PFSK-1 (cell line): Measurements from ENCODE around the gene SLC7A11.

Experiments
- FOXP2 ChIP-seq: optimal IDR thresholded peaks from 2 replicates; pipeline ENCODE3; 2011; ENCODE audit warnings: borderline replicate concordance, control low read depth, inconsistent platforms; ENCODE audit not compliant: insufficient read depth; ENCODE audit errors: extremely low read length, extremely low read depth
- POLR2AphosphoS5 ChIP-seq: IDR thresholded peaks from 2 replicates; pipeline ENCODE4 v1.6.1; 2012; ENCODE audit warnings: low read depth, mild to moderate bottlenecking, control low read depth, low read length, moderate library complexity
- SIN3A ChIP-seq: IDR thresholded peaks from 2 replicates; pipeline ENCODE4 v1.6.1; 2012; ENCODE audit warnings: mild to moderate bottlenecking, low read length, moderate library complexity, borderline replicate concordance; ENCODE audit not compliant: insufficient read depth
- TAF1 ChIP-seq: IDR thresholded peaks from 2 replicates; pipeline ENCODE4 v1.6.1; 2012; ENCODE audit warnings: low read length, control low read depth, borderline replicate concordance; ENCODE audit not compliant: insufficient read depth
- TF ChIP-seq, protein P1 (sequence below), 2 experiments: IDR thresholded peaks; 2 replicates each; pipeline versions ENCODE4 v1.6.1 to v1.8.0; 2011 to 2012; ENCODE audit warnings: low read depth in 2 of 2, low read length in 2 of 2, control low read depth in 1 of 2, inconsistent platforms in 1 of 2, mild to moderate bottlenecking in 1 of 2, moderate library complexity in 1 of 2; ENCODE audit not compliant: insufficient read depth in 1 of 2

Gene SLC7A11

DNA sequence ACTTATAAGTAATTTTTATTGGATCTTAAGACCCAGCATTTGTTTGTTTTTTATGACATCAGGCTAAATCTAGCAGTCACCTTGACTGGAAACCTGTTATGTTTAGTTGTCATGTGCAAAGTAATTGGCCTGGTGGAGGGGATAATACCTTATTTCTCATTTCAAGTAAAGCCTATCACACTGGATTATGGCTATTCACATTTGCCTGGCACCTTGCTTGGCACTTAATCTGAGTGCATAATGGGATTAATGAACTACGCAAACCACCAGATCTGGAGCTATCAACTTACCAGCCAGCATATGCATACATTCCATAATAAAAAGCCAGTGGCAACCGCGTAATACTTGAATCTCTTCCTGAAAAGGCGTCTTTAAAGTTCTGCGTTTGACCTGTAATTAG lies 23.2 kb downstream of the SLC7A11 start:
- no peak for TF ChIP-seq POLR2AphosphoS5
- TF ChIP-seq, protein P1, sequence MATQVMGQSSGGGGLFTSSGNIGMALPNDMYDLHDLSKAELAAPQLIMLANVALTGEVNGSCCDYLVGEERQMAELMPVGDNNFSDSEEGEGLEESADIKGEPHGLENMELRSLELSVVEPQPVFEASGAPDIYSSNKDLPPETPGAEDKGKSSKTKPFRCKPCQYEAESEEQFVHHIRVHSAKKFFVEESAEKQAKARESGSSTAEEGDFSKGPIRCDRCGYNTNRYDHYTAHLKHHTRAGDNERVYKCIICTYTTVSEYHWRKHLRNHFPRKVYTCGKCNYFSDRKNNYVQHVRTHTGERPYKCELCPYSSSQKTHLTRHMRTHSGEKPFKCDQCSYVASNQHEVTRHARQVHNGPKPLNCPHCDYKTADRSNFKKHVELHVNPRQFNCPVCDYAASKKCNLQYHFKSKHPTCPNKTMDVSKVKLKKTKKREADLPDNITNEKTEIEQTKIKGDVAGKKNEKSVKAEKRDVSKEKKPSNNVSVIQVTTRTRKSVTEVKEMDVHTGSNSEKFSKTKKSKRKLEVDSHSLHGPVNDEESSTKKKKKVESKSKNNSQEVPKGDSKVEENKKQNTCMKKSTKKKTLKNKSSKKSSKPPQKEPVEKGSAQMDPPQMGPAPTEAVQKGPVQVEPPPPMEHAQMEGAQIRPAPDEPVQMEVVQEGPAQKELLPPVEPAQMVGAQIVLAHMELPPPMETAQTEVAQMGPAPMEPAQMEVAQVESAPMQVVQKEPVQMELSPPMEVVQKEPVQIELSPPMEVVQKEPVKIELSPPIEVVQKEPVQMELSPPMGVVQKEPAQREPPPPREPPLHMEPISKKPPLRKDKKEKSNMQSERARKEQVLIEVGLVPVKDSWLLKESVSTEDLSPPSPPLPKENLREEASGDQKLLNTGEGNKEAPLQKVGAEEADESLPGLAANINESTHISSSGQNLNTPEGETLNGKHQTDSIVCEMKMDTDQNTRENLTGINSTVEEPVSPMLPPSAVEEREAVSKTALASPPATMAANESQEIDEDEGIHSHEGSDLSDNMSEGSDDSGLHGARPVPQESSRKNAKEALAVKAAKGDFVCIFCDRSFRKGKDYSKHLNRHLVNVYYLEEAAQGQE (IDR thresholded peaks at IDR 0.05; ENCODE audit: insufficient read depth in 1 of 2, low read depth in 2 of 2, low read length in 2 of 2) = no peak

DNA sequence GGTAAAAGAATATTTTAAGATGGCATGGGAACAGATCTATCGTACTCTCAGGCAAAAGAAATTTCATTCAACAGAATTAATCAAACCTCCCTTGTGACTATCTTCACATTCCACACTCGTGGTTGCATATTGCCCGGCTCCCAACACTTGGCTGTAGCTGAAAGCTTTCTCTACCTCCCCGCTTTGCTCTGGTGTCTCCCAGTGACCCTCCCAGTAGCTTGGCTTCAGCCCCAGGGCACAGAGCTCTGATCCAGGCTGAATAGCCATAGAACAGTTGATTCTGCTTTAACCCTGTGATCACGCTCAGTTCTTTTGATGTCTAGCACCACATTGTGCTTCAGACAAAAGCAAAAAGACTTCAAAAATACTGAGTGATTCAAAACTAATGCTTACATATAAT lies 24.6 kb downstream of the SLC7A11 start:
- TF ChIP-seq TAF1 (no peak), FOXP2 (no peak), SIN3A (no peak), POLR2AphosphoS5 (no peak)
- TF ChIP-seq, protein P1 (IDR thresholded peaks at IDR 0.05; ENCODE audit: insufficient read depth in 1 of 2, low read depth in 2 of 2, low read length in 2 of 2) = no peak

DNA sequence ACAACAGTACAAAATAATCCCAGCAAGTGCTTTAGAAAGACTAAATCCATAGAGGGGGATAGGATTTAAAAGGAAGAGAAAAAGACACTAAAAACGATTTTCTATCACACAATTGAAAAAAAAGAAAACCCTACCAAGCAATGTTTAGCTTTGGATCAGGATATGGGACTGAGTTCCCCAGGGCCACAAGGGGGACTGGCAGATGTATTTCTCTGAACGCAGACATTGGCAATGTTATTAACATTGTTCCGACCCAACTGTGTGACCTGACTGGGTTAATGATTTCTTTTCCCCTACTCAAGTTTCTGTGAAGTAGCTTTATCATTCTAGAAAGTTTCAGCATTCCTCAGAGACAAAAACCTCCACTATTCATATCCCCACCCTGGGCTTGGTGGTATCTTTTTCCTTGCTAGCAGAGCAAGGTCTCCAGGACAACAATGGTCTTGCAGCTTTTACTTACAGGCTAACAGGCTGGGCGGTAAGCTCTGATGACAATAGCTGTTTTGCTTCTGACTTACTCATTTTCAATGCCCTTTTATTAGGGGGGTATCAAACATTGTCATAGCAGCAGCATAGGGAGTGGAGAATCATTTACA lies 25.8 kb downstream of the SLC7A11 start:
- no peak for TF ChIP-seq POLR2AphosphoS5
- TF ChIP-seq TAF1 = no peak
- TF ChIP-seq FOXP2 = no peak
- no peak for TF ChIP-seq SIN3A
- TF ChIP-seq, protein P1 (IDR thresholded peaks at IDR 0.05; ENCODE audit: insufficient read depth in 1 of 2, low read depth in 2 of 2, low read length in 2 of 2) = no peak

DNA sequence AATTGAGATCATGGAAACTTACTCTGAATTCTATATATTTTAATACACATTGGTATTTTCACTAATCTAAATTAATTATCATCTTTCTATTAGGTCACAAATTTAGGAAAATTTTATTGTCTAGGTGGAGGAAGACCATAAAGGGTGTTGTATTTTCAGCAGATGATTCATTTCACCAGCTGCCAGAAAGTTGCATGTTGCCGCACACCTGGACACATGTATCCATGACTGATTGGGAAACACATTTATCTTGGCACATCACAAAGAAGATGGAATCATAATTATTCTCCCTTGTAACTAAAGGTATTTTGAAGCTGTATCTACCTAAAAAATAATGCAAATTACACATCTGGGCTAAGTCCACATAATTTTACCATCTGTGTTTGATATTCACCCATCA lies 33.1 kb downstream of the SLC7A11 start:
- TF ChIP-seq FOXP2 (no peak), SIN3A (no peak), TAF1 (no peak), POLR2AphosphoS5 (no peak)
- TF ChIP-seq, protein P1 (IDR thresholded peaks at IDR 0.05; ENCODE audit: insufficient read depth in 1 of 2, low read depth in 2 of 2, low read length in 2 of 2) = no peak

DNA sequence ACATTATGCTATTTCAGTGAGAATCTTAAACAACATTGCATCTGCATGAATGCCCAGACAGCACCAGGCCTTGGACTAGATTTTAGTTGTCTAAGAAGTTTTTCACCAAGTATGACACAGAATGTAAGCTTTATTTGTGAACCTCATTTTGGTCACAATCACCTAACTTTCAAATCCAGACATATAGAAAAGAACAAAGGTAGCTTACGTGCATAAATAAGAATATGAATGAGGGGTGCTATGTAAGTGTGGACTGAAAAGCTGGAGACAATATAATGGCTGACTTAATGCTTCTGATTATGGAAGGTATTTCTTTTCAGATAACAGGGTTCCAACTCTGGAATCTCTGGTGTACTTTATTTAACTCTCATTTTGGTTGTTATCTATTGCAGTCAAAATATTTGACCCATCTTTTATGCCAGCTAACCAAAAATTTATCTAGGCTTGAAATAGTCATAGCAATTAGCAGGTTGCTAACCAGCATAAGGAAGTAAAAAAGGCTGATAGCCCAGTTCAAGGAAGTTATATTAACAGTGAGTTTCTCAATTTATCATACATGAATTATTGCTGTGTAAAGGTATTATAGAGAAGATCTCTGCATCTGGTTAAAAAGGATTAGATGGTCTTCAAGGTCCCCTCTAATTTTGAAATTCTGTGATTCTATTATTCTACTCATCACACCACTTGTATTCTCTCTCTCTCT lies 36.5 kb downstream of the SLC7A11 start:
- TF ChIP-seq, protein P1 (IDR thresholded peaks at IDR 0.05; ENCODE audit: insufficient read depth in 1 of 2, low read depth in 2 of 2, low read length in 2 of 2) = no peak
- TF ChIP-seq FOXP2 = no peak
- no peak for TF ChIP-seq POLR2AphosphoS5
- no peak for TF ChIP-seq TAF1
- TF ChIP-seq SIN3A = no peak
